HEK293T (cell line): ENCODE data around the gene TRIOBP.

Experiments used
- ELF4 ChIP-seq: fragments of 450-650 bp; IDR thresholded peaks from 2 replicates; pipeline ENCODE4 v1.6.1; 2017; ENCODE audit warnings: antibody characterized with exemption
- FOXK2 ChIP-seq: fragments of 450-650 bp; IDR thresholded peaks from 2 replicates; pipeline ENCODE4 v1.6.1; 2016; ENCODE audit warnings: mild to moderate bottlenecking
- FOXM1 ChIP-seq: fragments of 450-650 bp; IDR thresholded peaks from 2 replicates; pipeline ENCODE4 v1.6.1; 2017; ENCODE audit warnings: mild to moderate bottlenecking, borderline replicate concordance
- NFRKB ChIP-seq: fragments of 450-650 bp; IDR thresholded peaks from 2 replicates; pipeline ENCODE4 v1.6.1; 2016; ENCODE audit warnings: mild to moderate bottlenecking, moderate library complexity
- SP1 ChIP-seq: fragments of 450-650 bp; IDR thresholded peaks from 2 replicates; pipeline ENCODE4 v1.6.1; 2017
- TARDBP ChIP-seq: fragments of 450-650 bp; IDR thresholded peaks from 2 replicates; pipeline ENCODE4 v1.6.1; 2016
- ZNF384 ChIP-seq: fragments of 450-650 bp; IDR thresholded peaks from 2 replicates; pipeline ENCODE4 v1.6.1; 2016

GRCh38 chr22:37681556-37682049 is 15.2 kb upstream of the TRIOBP start:
- TF ChIP-seq SP1 (no peak), ELF4 (no peak; the same call in 1 of the 2 replicates), FOXK2 (no peak), ZNF384 (no peak), FOXM1 (no peak), TARDBP (no peak), NFRKB (no peak)
